ENCODE measurements around the gene MFSD11. TPM values are rescaled to one million over a fixed set of nuclear protein-coding genes. Genes with fewer than 3 reads are reported as not detected.
A peak's percentile ranks its signal among the peaks of the same experiment; 100 is the strongest.

Gene MFSD11
- total RNA-seq (22.6 TPM), polyA plus RNA-seq (ENCODE audit: insufficient read depth, low read depth, low replicate concordance) (12.5 TPM)
- long read RNA-seq, donor 1: 0 reads
- long read RNA-seq, donor 2, partial matches to known transcripts: 0 of 1 reads
- long read RNA-seq, donor 2, other reads (novel, unspliced or antisense): 0 of 1 reads
- long read RNA-seq, donor 3, partial matches to known transcripts: 0 of 2 reads
- long read RNA-seq, donor 3, other reads (novel, unspliced or antisense): 0 of 2 reads
- long read RNA-seq, donor 4, partial matches to known transcripts: 0 of 2 reads
- long read RNA-seq, donor 4, other reads (novel, unspliced or antisense): 0 of 2 reads
- long read RNA-seq, donor 5: 0 reads
- long read RNA-seq, donor 6, partial matches to known transcripts: 0 of 2 reads
- long read RNA-seq, donor 6, other reads (novel, unspliced or antisense): 0 of 2 reads
- long read RNA-seq, donor 7, transcript MFSD11-217 (14 exons, 1,891 nt): major isoform, 6 of 30 reads
- long read RNA-seq, donor 7, transcript MFSD11-211 (13 exons, 3,612 nt): major isoform, 6 of 30 reads
- long read RNA-seq, donor 7, partial matches to known transcripts: 1 of 30 reads
- long read RNA-seq, donor 7, other reads (novel, unspliced or antisense): 11 of 30 reads
- long read RNA-seq, donor 8, partial matches to known transcripts: 0 of 5 reads
- long read RNA-seq, donor 8, other reads (novel, unspliced or antisense): 0 of 5 reads
- long read RNA-seq, donor 9: 0 reads
- long read RNA-seq, donor 10, partial matches to known transcripts: 0 of 2 reads
- long read RNA-seq, donor 10, other reads (novel, unspliced or antisense): 0 of 2 reads

DNA sequence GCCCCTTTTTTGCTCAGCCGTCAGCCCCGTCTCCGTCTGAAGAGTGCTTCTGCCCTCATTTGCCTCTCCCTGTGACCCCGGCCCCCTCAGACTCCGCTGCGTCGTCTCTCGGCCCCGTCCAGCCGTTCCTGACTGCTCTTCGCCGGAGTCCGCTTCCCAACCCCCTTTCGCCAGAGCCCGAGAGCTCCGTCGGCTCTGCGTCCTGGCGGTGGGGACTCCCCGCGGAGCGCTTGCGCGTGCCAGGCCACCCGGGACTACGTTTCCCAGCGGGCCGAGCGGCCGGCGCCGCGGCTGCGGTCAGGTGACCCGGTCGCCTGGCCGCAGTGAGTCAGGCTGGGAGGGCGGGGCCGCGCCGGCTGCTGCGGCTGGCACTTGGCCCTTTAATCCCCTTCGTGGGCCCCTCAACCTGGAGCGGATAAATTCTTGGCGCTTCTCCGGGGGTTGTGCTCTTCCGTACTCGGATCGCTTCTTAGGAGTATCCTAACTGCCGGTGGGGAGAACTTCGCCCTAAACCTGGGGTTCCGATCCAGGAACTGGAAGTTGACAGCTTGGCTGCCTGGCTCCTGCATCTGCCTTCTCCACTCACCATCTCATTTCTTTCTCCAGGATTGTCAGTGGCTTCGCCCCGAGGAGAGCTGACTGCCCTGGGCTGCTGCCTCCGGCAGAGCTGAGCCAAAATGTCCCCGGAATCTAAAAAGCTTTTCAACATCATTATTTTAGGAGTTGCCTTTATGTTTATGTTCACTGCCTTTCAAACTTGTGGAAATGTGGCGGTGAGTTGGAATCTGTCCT lies at the start of gene MFSD11:
Gene MFSD11, plus strand, starts transcription at position 444 of the 792 bp plus-strand sequence. Its CDS starts 234 bp downstream, at position 678.
- Histone ChIP-seq H3K27ac (ENCODE audit: low read depth in 2 of 2, low read length in 2 of 2) (peak within 1 kb of the TSS; percentile 99 to 100), H3K27me3 (ENCODE audit: control insufficient read depth, insufficient read depth, low read length) (no peaks in the 10 kb centered on the region), H3K9me3 (ENCODE audit: control insufficient read depth in 2 of 3, insufficient read depth in 1 of 3, low read length in 3 of 3) (no peaks in the 10 kb centered on the region), H3K4me3 (ENCODE audit: low read length in 3 of 3) (peak within 1 kb of the TSS; percentile 92 to 96 (median 95)), H3K36me3 (ENCODE audit: control insufficient read depth in 2 of 3, insufficient read depth in 3 of 3, low read length in 3 of 3) (peaks cover 10 to 33% (median 23%) of the 10 kb centered on the region in 3 donors), H3K4me1 (ENCODE audit: control insufficient read depth in 2 of 3, insufficient read depth in 2 of 3, low read depth in 1 of 3, low read length in 3 of 3) (peaks cover 5 to 27% (median 24%) of the 10 kb centered on the region in 3 donors), H3K9ac (ENCODE audit: low read length in 3 of 3) (peak within 1 kb of the TSS; percentile 94 to 96 (median 94))
- TF ChIP-seq, protein P1, sequence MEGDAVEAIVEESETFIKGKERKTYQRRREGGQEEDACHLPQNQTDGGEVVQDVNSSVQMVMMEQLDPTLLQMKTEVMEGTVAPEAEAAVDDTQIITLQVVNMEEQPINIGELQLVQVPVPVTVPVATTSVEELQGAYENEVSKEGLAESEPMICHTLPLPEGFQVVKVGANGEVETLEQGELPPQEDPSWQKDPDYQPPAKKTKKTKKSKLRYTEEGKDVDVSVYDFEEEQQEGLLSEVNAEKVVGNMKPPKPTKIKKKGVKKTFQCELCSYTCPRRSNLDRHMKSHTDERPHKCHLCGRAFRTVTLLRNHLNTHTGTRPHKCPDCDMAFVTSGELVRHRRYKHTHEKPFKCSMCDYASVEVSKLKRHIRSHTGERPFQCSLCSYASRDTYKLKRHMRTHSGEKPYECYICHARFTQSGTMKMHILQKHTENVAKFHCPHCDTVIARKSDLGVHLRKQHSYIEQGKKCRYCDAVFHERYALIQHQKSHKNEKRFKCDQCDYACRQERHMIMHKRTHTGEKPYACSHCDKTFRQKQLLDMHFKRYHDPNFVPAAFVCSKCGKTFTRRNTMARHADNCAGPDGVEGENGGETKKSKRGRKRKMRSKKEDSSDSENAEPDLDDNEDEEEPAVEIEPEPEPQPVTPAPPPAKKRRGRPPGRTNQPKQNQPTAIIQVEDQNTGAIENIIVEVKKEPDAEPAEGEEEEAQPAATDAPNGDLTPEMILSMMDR (IDR thresholded peaks at IDR 0.05; ENCODE audit: borderline replicate concordance, extremely low read depth, insufficient read depth): no peak
- intact Hi-C loops (cut with DNase I): no loop called here
- peak; percentile 95 to 98 (median 97) for DNase-seq
- no peak for FAIRE-seq

DNA sequence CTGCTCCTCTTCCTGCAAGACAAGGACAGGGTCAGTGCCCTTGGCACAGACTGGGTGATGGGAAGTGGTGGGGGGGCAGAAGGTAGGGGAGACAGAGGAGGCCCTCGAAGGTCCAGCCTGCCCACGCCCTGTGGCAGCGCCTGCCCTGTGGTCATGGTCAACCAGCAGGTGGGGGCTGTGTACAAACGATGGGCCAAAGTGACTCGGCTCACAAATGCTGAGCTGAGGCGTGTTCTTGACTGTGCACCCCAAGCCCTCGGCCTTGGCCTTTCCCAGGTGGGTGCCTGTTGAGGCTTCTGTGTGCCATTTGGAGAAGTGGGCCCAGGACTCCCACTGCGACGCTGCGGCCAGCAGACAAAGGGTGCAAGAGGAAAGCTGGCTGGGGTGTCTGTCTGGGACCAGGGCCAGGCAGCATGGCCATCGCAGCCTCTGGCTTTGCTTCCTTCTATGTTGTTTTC lies 49.7 kb upstream of the MFSD11 start:
- TF ChIP-seq, protein P1 (IDR thresholded peaks at IDR 0.05; ENCODE audit: borderline replicate concordance, extremely low read depth, insufficient read depth): no peak
- peaks cover 0 to 4% (median 0%) of the 10 kb centered on the region in 3 donors for H3K4me1 ChIP-seq (ENCODE audit: control insufficient read depth in 2 of 3, insufficient read depth in 2 of 3, low read depth in 1 of 3, low read length in 3 of 3)
- DNase-seq (no peak), FAIRE-seq (no peak)
- intact Hi-C loops (cut with DNase I): no loop called here
- no peaks in the 10 kb centered on the region for H3K27me3 ChIP-seq (ENCODE audit: control insufficient read depth, insufficient read depth, low read length)
- no peak overlapping the region for H3K4me3 ChIP-seq (ENCODE audit: low read length in 3 of 3)
- peak overlapping the region in 1 of 2 donors; percentile 16 for H3K27ac ChIP-seq (ENCODE audit: low read depth in 2 of 2, low read length in 2 of 2)
- no peak overlapping the region for H3K9ac ChIP-seq (ENCODE audit: low read length in 3 of 3)
- no peaks in the 10 kb centered on the region for H3K36me3 ChIP-seq (ENCODE audit: control insufficient read depth in 2 of 3, insufficient read depth in 3 of 3, low read length in 3 of 3)
- no peaks in the 10 kb centered on the region for H3K9me3 ChIP-seq (ENCODE audit: control insufficient read depth in 2 of 3, insufficient read depth in 1 of 3, low read length in 3 of 3)

DNA sequence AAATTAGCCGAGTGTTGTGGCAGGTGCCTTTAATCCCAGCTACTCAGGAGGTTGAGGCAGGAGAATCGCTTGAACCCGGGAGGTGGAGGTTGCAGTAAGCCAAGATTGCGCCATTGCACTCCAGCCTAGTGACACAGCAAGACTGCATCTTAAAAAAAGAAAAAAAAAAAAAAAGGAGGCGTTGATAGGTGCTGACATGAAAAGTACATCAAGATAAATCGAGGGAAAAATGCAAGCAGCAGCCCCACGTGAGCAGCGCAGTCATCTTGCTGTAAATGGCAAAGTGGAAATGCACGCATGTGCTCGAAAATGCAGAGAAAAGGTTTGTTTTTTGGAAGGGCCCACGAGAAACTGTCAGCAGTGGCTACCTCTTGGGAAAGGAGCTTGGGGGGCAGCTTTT lies 48.1 kb upstream of the MFSD11 start:
- peaks cover 0 to 4% (median 0%) of the 10 kb centered on the region in 3 donors for H3K4me1 ChIP-seq (ENCODE audit: control insufficient read depth in 2 of 3, insufficient read depth in 2 of 3, low read depth in 1 of 3, low read length in 3 of 3)
- no peaks in the 10 kb centered on the region for H3K9me3 ChIP-seq (ENCODE audit: control insufficient read depth in 2 of 3, insufficient read depth in 1 of 3, low read length in 3 of 3)
- FAIRE-seq: no peak
- TF ChIP-seq, protein P1 (IDR thresholded peaks at IDR 0.05; ENCODE audit: borderline replicate concordance, extremely low read depth, insufficient read depth): no peak
- no peak overlapping the region for H3K9ac ChIP-seq (ENCODE audit: low read length in 3 of 3)
- intact Hi-C loops (cut with DNase I): no loop called here
- H3K27ac ChIP-seq (ENCODE audit: low read depth in 2 of 2, low read length in 2 of 2): no peak overlapping the region
- no peak for DNase-seq
- no peak overlapping the region for H3K4me3 ChIP-seq (ENCODE audit: low read length in 3 of 3)
- H3K27me3 ChIP-seq (ENCODE audit: control insufficient read depth, insufficient read depth, low read length): no peaks in the 10 kb centered on the region
- H3K36me3 ChIP-seq (ENCODE audit: control insufficient read depth in 2 of 3, insufficient read depth in 3 of 3, low read length in 3 of 3): no peaks in the 10 kb centered on the region
